GM23338 (cell line): ENCODE data around the gene SOD3. TPM values are rescaled to one million over a fixed set of nuclear protein-coding genes. Genes with fewer than 3 reads are reported as not detected.

ENCODE experiments used
- ATAC-seq: fragments of 200-7000 bp; cut with Tn5 transposase; 3 replicates; pipeline ENCODE4 v1.9.1; 2020
- DNase-seq: peaks from one replicate; pipeline ENCODE4 v3.0.0-alpha.2; 2015; ENCODE audit warnings: low spot score
- H2AFZ ChIP-seq: fragments of 200-600 bp; sonication (generic); 2 replicates; pipeline ENCODE4 v1.8.0; 2016; ENCODE audit warnings: antibody characterized with exemption, mild to moderate bottlenecking, moderate library complexity
- H3F3A ChIP-seq: fragments of 200-600 bp; sonication (generic); replicated peaks from 2 replicates; pipeline ENCODE4 v1.8.0; 2017; ENCODE audit warnings: antibody characterized with exemption, mixed run types, low read depth
- H3K27ac ChIP-seq: fragments of 200-600 bp; sonication (generic); 2 replicates; pipeline ENCODE4 v1.6.1; 2016; ENCODE audit warnings: low read depth
- H3K27me3 ChIP-seq: fragments of 200-600 bp; sonication (generic); 2 replicates; pipeline ENCODE4 v1.8.0; 2016; ENCODE audit warnings: mild to moderate bottlenecking, mixed run types, moderate library complexity; ENCODE audit not compliant: insufficient read depth
- H3K36me3 ChIP-seq: fragments of 200-600 bp; sonication (generic); 2 replicates; pipeline ENCODE4 v1.8.0; 2016; ENCODE audit warnings: mild to moderate bottlenecking; ENCODE audit not compliant: insufficient read depth
- H3K4me1 ChIP-seq: fragments of 200-600 bp; sonication (generic); 2 replicates; pipeline ENCODE4 v1.8.0; 2016; ENCODE audit warnings: mild to moderate bottlenecking, moderate library complexity; ENCODE audit not compliant: insufficient read depth
- H3K4me2 ChIP-seq: fragments of 200-600 bp; sonication (generic); 2 replicates; pipeline ENCODE4 v1.7.1; 2017; ENCODE audit warnings: mixed run types
- H3K4me3 ChIP-seq: fragments of 200-600 bp; sonication (generic); 2 replicates; pipeline ENCODE4 v1.6.1; 2016; ENCODE audit warnings: mixed run types
- H3K79me2 ChIP-seq: fragments of 200-600 bp; sonication (generic); replicated peaks from 2 replicates; pipeline ENCODE4 v1.8.0; 2017; ENCODE audit warnings: mild to moderate bottlenecking; ENCODE audit not compliant: insufficient read depth
- H3K9me2 ChIP-seq: fragments of 200-600 bp; sonication (generic); 2 replicates; pipeline ENCODE4 v1.8.0; 2017; ENCODE audit not compliant: insufficient read depth
- H4K20me1 ChIP-seq: fragments of 200-600 bp; sonication (generic); replicated peaks from 2 replicates; pipeline ENCODE4 v1.8.0; 2017; ENCODE audit warnings: mild to moderate bottlenecking; ENCODE audit not compliant: insufficient read depth
- H3K27ac Mint-ChIP-seq: 2 replicates; pipeline ENCODE4 v1.8.0; 2020; ENCODE audit warnings: inconsistent platforms, mild to moderate bottlenecking, moderate library complexity, mixed read lengths
- H3K27me3 Mint-ChIP-seq: 3 replicates; pipeline ENCODE4 v1.8.0; 2022; ENCODE audit warnings: low read depth, mild to moderate bottlenecking, moderate library complexity, mixed read lengths, inconsistent platforms; ENCODE audit not compliant: insufficient read depth, poor library complexity
- H3K36me3 Mint-ChIP-seq: 3 replicates; pipeline ENCODE4 v1.8.0; 2021; ENCODE audit warnings: low read depth, mild to moderate bottlenecking, inconsistent platforms, moderate library complexity, mixed read lengths
- H3K4me1 Mint-ChIP-seq: 3 replicates; pipeline ENCODE4 v1.8.0; 2020; ENCODE audit warnings: mild to moderate bottlenecking, inconsistent platforms, mixed read lengths
- H3K4me3 Mint-ChIP-seq: 3 replicates; pipeline ENCODE4 v1.8.0; 2021; ENCODE audit warnings: moderate library complexity, mild to moderate bottlenecking, inconsistent platforms, mixed read lengths
- H3K9me3 Mint-ChIP-seq: 3 replicates; pipeline ENCODE4 v1.8.0; 2020; ENCODE audit warnings: moderate library complexity, mild to moderate bottlenecking, inconsistent platforms, mixed read lengths
- CREB1 ChIP-seq: fragments of 250-450 bp; sonication (Bioruptor Pico); IDR thresholded peaks from 2 replicates; pipeline ENCODE4 v1.5.0; 2020; ENCODE audit warnings: low read depth, mild to moderate bottlenecking, moderate library complexity
- CTCF ChIP-seq, 2 experiments: fragments of 200-600 bp in 1 of 2; sonication (generic) in 1 of 2; conservative IDR thresholded peaks; 2 replicates each; pipeline versions ENCODE4 v1.5.1 to v1.6.1; 2016 to 2017; ENCODE audit warnings: antibody characterized with exemption in 2 of 2, low read depth in 2 of 2, mild to moderate bottlenecking in 2 of 2, moderate library complexity in 1 of 2
- ETS1 ChIP-seq: IDR thresholded peaks from 2 replicates; pipeline ENCODE4 v1.6.1; 2016; ENCODE audit warnings: antibody characterized with exemption
- EZH2 ChIP-seq: fragments of 200-600 bp; sonication (generic); IDR thresholded peaks from one replicate; pipeline ENCODE4 v1.8.0; 2017; ENCODE audit warnings: antibody characterized with exemption, mild to moderate bottlenecking, low read depth; ENCODE audit not compliant: unreplicated experiment
- EZH2phosphoT487 ChIP-seq: fragments of 200-600 bp; sonication (generic); IDR thresholded peaks from one replicate; pipeline ENCODE4 v1.8.1; 2018; ENCODE audit warnings: antibody characterized with exemption; ENCODE audit not compliant: unreplicated experiment
- JUNB ChIP-seq: IDR thresholded peaks from one replicate; pipeline ENCODE4 v1.6.1; 2016; ENCODE audit warnings: antibody characterized with exemption; ENCODE audit not compliant: unreplicated experiment
- NANOG ChIP-seq: IDR thresholded peaks from 2 replicates; pipeline ENCODE4 v1.6.1; 2016; ENCODE audit warnings: antibody characterized with exemption, borderline replicate concordance
- POLR2AphosphoS5 ChIP-seq: IDR thresholded peaks from 2 replicates; pipeline ENCODE4 v1.6.1; 2016; ENCODE audit warnings: antibody characterized with exemption, low read depth
- REST ChIP-seq: IDR thresholded peaks from one replicate; pipeline ENCODE4 v1.6.1; 2018; ENCODE audit warnings: antibody characterized with exemption; ENCODE audit not compliant: unreplicated experiment
- STAT1 ChIP-seq: IDR thresholded peaks from one replicate; pipeline ENCODE4 v1.6.1; 2016; ENCODE audit warnings: antibody characterized with exemption; ENCODE audit not compliant: unreplicated experiment
- ZNF114 ChIP-seq: fragments of 250-450 bp; sonication (Bioruptor Pico); IDR thresholded peaks from 2 replicates; pipeline ENCODE4 v1.5.0; 2020; ENCODE audit warnings: mild to moderate bottlenecking, moderate library complexity
- ZNF331 ChIP-seq: fragments of 250-450 bp; sonication (Bioruptor Pico); IDR thresholded peaks from 2 replicates; pipeline ENCODE4 v1.5.0; 2020; ENCODE audit warnings: low read depth, mild to moderate bottlenecking, moderate library complexity
- polyA plus RNA-seq: library from polyadenylated mRNA; unstranded; fragments of >200 nt; fragmentation: Nextera tagmentation; extraction: Ambion mirVana; gene quantifications from 2 replicates; pipeline ENCODE4 v1.2.1, GENCODE V29; 2016
- total RNA-seq: library from RNA; depleted of rRNA; stranded (reverse); fragments of >200 nt; shearing (Covaris generic); gene quantifications from 2 replicates; pipeline ENCODE4 v1.2.3, GENCODE V29; 2014

SOD3 gene
- total and polyA plus RNA-seq, 2 experiments from 2014 or later: 7.5 to 11.8 TPM

DNA sequence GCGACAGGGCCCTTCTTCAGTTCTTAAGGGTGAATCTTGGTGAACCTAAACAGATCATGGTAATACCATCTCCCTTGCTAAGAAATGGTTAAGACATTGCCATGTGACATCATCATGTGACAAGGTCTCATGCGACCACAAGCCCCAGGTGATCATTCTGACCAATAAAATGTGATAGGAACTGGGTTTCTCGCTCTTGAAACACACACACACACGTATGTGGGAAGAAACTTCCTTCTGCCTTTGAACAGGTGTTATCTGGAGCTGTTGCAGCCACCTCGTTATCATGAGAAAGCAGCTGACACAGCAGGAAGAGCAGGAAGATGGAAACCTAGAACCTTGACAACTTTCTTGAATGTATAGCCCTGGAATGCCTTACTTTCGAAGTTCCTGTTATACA, 10.2 kb downstream of the SOD3 start (continued):
- TF ChIP-seq EZH2phosphoT487 (no peak), STAT1 (no peak), CTCF (conservative IDR thresholded peaks at IDR 0.05; ENCODE audit: low read depth in 2 of 2) (no peak), NANOG (no peak), EZH2 (no peak), ETS1 (no peak), ZNF331 (CRISPR knock-in tag) (no peak), CREB1 (no peak), JUNB (no peak)

DNA sequence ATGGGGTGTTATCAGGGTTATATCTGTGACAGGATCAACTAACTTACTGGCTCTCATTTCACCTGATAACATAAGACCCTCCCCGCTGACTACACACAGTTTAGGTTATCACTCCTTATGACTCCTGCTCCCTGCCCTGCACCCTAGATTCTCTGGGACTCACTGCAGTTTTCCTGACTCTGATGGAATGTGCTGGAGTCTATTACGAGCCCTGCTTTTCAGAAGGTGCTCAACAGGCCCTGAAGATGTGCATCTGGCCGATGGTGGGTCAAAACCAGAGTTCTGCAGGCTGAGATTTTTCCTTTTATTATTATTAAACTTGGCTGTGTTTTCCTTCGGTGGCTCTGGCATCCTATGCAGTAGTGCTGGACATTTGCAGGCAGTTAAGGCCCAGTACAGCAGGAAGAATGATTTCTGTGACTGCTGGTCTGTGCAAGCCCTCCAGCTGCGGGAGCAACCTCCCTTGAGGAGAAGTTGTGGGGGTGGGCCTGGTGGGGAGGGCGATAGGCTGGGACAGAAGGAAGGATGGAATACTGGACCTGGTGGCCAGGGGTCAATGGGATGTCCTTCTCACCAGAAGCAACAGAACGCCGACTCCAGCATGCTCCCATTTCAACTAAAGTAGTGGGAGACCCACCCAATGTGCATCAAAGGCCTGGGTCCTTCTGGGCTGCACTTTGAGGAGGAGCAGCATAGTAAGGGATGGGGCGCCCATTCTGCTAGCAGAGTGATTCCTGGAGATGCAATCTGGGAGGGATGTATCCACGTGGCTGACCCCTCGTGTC, 11.0 kb downstream of the SOD3 start:
- H3K4me3 Mint-ChIP-seq: no peak overlapping the region
- no peaks in the 10 kb centered on the region for H3K36me3 ChIP-seq
- ATAC-seq (no peak), DNase-seq (no peak)
- 0 out of 2 replicates have a peak, but pooled peaks cover 2% of the 10 kb centered on the region for H3K9me2 ChIP-seq
- H3K27me3 Mint-ChIP-seq: peaks cover 13% of the 10 kb centered on the region
- TF ChIP-seq CTCF (conservative IDR thresholded peaks at IDR 0.05; ENCODE audit: low read depth in 2 of 2): no peak
- TF ChIP-seq CREB1: no peak
- TF ChIP-seq NANOG: no peak
- no peak for TF ChIP-seq EZH2
- no peak for TF ChIP-seq ZNF114
- TF ChIP-seq POLR2AphosphoS5: no peak
- TF ChIP-seq ZNF331 (CRISPR knock-in tag): no peak
- no peak for TF ChIP-seq EZH2phosphoT487
- no peak for TF ChIP-seq REST
- H3K4me3 ChIP-seq: no peak overlapping the region
- H3K9me3 Mint-ChIP-seq: no peaks in the 10 kb centered on the region; the same call in 2 of the 3 replicates
- H4K20me1 ChIP-seq: no peaks in the 10 kb centered on the region
- H2AFZ ChIP-seq: no peak overlapping the region
- H3K4me1 ChIP-seq: peaks cover 10% of the 10 kb centered on the region
- H3K27ac Mint-ChIP-seq: no peak overlapping the region; the same call in 1 of the 2 replicates
- no peaks in the 10 kb centered on the region for H3K79me2 ChIP-seq
- peaks cover 4% of the 10 kb centered on the region; the same call in 1 of the 3 replicates for H3K36me3 Mint-ChIP-seq
- peaks cover 39% of the 10 kb centered on the region for H3K4me1 Mint-ChIP-seq
- H3F3A ChIP-seq: no peaks in the 10 kb centered on the region
- H3K27ac ChIP-seq: no peak overlapping the region
- H3K4me2 ChIP-seq: no peak overlapping the region
- peaks cover 17% of the 10 kb centered on the region for H3K27me3 ChIP-seq
